Breast epithelium (tissue), 4 donors: ENCODE results near the gene SKAP1. TPM values are rescaled to one million over a fixed set of nuclear protein-coding genes. Genes with fewer than 3 reads are reported as not detected.

Experiments used
- DNase-seq, 2 donors: peaks; one replicate each; pipeline ENCODE4 v3.0.0-alpha.2; 2019; ENCODE audit warnings: low spot score in 2 of 2
- H3K27ac ChIP-seq, 2 donors: fragments of 200-600 bp; sonication (generic) in 1 of 2; one replicate each; pipeline ENCODE4 v1.5.1; 2016 to 2019; ENCODE audit warnings: mild to moderate bottlenecking in 1 of 2
- H3K27me3 ChIP-seq, 2 donors: fragments of 200-600 bp; sonication (generic) in 1 of 2; one replicate each; pipeline versions ENCODE4 v1.5.1 to v1.6.0; 2017 to 2019; ENCODE audit warnings: control low read depth in 1 of 2, mild to moderate bottlenecking in 1 of 2
- H3K36me3 ChIP-seq: fragments of 200-600 bp; one replicate; pipeline ENCODE4 v1.5.1; 2019
- H3K4me1 ChIP-seq, 2 donors: fragments of 200-600 bp; sonication (generic); one replicate each; pipeline ENCODE4 v1.5.1; 2016 to 2019; ENCODE audit warnings: control low read depth in 1 of 2
- H3K4me3 ChIP-seq, 3 donors: fragments of 200-600 bp; sonication (generic); 1 replicate in 2 of 3; 2 replicates in 1 of 3; pipeline ENCODE4 v1.5.1; 2016 to 2019; ENCODE audit warnings: mild to moderate bottlenecking in 3 of 3, moderate library complexity in 2 of 3
- H3K9me3 ChIP-seq, 2 donors: fragments of 200-600 bp; sonication (generic) in 1 of 2; one replicate each; pipeline ENCODE4 v1.5.1; 2016 to 2019; ENCODE audit warnings: control low read depth in 1 of 2
- POLR2A ChIP-seq: fragments of 450-650 bp; IDR thresholded peaks from one replicate; pipeline ENCODE4 v1.6.1; 2016; ENCODE audit warnings: antibody characterized with exemption, mild to moderate bottlenecking, moderate library complexity
- POLR2AphosphoS5 ChIP-seq, 3 donors: sonication (generic); formaldehyde crosslinking; IDR thresholded peaks; one replicate each; pipeline ENCODE4 v1.6.1; 2017; ENCODE audit warnings: antibody characterized with exemption in 3 of 3
- intact Hi-C: fragments of 100-400 bp; cut with DNase I; formaldehyde crosslinking; loops from one replicate; pipeline ENCODE4 v1.15.1; 2023; ENCODE audit warnings: low total_unique reads
- total RNA-seq, 3 donors: library from RNA; depleted of rRNA; stranded (reverse); fragments of >200 nt; gene quantifications; one replicate each; pipeline ENCODE4 v1.1.0, GENCODE V29; 2016
- TF ChIP-seq, protein P1 (sequence below), 3 donors: fragments of 450-650 bp; IDR thresholded peaks; one replicate each; pipeline ENCODE4 v1.5.1; 2016 to 2017; ENCODE audit warnings: antibody characterized with exemption in 3 of 3, mild to moderate bottlenecking in 3 of 3, moderate library complexity in 3 of 3

SKAP1 gene
- total RNA-seq, 3 donors from 2014 or later = 1.1 to 7.5 (median 5.9) TPM

GRCh38 chr17:48471817-48472410 is 41.9 kb upstream of the SKAP1 start:
- intact Hi-C loops = no loop called here
- Histone ChIP-seq H3K36me3 (no peaks in the 10 kb centered on the region), H3K4me3 (no peak overlapping the region), H3K9me3 (no peaks in the 10 kb centered on the region), H3K27ac (no peak overlapping the region), H3K4me1 (no peaks in the 10 kb centered on the region), H3K27me3 (peaks cover 0 to 13% of the 10 kb centered on the region in 2 donors)
- no peak for DNase-seq
- no peak for TF ChIP-seq POLR2AphosphoS5 (IDR thresholded peaks at IDR 0.05)
- TF ChIP-seq, protein P1, sequence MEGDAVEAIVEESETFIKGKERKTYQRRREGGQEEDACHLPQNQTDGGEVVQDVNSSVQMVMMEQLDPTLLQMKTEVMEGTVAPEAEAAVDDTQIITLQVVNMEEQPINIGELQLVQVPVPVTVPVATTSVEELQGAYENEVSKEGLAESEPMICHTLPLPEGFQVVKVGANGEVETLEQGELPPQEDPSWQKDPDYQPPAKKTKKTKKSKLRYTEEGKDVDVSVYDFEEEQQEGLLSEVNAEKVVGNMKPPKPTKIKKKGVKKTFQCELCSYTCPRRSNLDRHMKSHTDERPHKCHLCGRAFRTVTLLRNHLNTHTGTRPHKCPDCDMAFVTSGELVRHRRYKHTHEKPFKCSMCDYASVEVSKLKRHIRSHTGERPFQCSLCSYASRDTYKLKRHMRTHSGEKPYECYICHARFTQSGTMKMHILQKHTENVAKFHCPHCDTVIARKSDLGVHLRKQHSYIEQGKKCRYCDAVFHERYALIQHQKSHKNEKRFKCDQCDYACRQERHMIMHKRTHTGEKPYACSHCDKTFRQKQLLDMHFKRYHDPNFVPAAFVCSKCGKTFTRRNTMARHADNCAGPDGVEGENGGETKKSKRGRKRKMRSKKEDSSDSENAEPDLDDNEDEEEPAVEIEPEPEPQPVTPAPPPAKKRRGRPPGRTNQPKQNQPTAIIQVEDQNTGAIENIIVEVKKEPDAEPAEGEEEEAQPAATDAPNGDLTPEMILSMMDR (IDR thresholded peaks at IDR 0.05) = no peak
- TF ChIP-seq POLR2A = no peak

GRCh38 chr17:48470388-48471034 is 40.5 kb upstream of the SKAP1 start:
- peaks cover 0 to 19% of the 10 kb centered on the region in 2 donors for H3K27me3 ChIP-seq
- H3K27ac ChIP-seq = no peak overlapping the region
- TF ChIP-seq, protein P1 (IDR thresholded peaks at IDR 0.05) = no peak
- TF ChIP-seq POLR2A (no peak), POLR2AphosphoS5 (IDR thresholded peaks at IDR 0.05) (no peak)
- no peaks in the 10 kb centered on the region for H3K9me3 ChIP-seq
- no peaks in the 10 kb centered on the region for H3K36me3 ChIP-seq
- no peak for DNase-seq
- intact Hi-C loops = no loop called here
- no peak overlapping the region for H3K4me3 ChIP-seq
- no peaks in the 10 kb centered on the region for H3K4me1 ChIP-seq

DNA sequence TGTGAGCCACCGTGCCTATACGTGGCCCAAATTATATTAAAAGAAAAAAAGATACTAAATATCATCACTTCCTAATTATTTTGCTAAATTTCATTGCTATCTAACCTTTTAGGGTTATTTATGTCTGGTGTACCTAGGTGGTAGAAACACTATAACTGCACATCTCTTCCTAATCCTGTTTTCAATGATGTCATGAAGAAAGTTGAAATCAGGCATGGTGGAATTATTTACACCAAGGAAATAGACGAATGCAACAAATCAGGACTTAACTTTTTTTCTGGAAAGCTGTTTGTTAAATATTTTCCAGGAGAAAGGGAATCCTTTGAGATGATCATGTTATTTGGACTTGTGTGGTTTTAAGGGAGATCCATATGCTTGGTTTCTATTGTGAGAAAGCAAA is 39.2 kb upstream of the SKAP1 start:
- Histone ChIP-seq H3K4me1 (no peaks in the 10 kb centered on the region), H3K27me3 (peaks cover 0 to 27% of the 10 kb centered on the region in 2 donors), H3K36me3 (no peaks in the 10 kb centered on the region), H3K9me3 (no peaks in the 10 kb centered on the region), H3K4me3 (no peak overlapping the region), H3K27ac (no peak overlapping the region)
- intact Hi-C loops = loop anchor here (10.0 kb wide), 1 partner anchor 224 kb away; no protein-coding TSS in a partner anchor
- TF ChIP-seq POLR2A = no peak
- TF ChIP-seq, protein P1 (IDR thresholded peaks at IDR 0.05) = no peak
- TF ChIP-seq POLR2AphosphoS5 (IDR thresholded peaks at IDR 0.05) = no peak
- DNase-seq = no peak

DNA sequence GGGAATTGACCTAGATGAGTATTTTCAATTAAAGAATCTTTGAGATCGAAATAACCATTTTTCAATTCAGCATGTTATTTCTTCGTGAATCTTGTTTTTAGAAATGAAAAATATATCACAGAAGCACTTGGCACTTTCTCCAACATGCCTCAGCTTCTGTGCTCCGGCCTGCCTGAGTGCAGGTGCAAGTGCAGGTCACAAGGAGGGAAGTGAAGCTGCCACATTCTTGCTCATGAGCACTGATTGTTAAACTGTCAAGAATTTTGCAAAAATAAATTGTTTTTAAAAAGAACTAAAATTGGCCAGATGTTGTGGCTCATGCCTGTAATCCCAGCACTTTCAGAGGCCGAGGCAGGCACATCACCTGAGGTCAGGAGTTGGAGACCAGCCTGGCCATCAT is 38.3 kb upstream of the SKAP1 start:
- DNase-seq = no peak
- Histone ChIP-seq H3K9me3 (no peaks in the 10 kb centered on the region), H3K27me3 (peaks cover 0 to 20% of the 10 kb centered on the region in 2 donors), H3K4me1 (no peaks in the 10 kb centered on the region), H3K36me3 (no peaks in the 10 kb centered on the region), H3K27ac (no peak overlapping the region), H3K4me3 (no peak overlapping the region)
- intact Hi-C loops = loop anchor here (10.0 kb wide), 1 partner anchor 223 kb away; no protein-coding TSS in a partner anchor
- no peak for TF ChIP-seq POLR2A
- TF ChIP-seq, protein P1 (IDR thresholded peaks at IDR 0.05) = no peak
- TF ChIP-seq POLR2AphosphoS5 (IDR thresholded peaks at IDR 0.05) = no peak

GRCh38 chr17:48465884-48466283 is 35.9 kb upstream of the SKAP1 start:
- Histone ChIP-seq H3K4me3 (no peak overlapping the region), H3K9me3 (no peaks in the 10 kb centered on the region), H3K4me1 (no peaks in the 10 kb centered on the region), H3K27ac (no peak overlapping the region), H3K27me3 (peaks cover 0 to 17% of the 10 kb centered on the region in 2 donors), H3K36me3 (no peaks in the 10 kb centered on the region)
- intact Hi-C loops = loop anchor here (10.0 kb wide), 1 partner anchor 221 kb away; no protein-coding TSS in a partner anchor
- no peak for DNase-seq
- TF ChIP-seq, protein P1 (IDR thresholded peaks at IDR 0.05) = no peak
- TF ChIP-seq POLR2AphosphoS5 (IDR thresholded peaks at IDR 0.05) (no peak), POLR2A (no peak)
